HepG2 (cell line): ENCODE data around the gene FILIP1. TPM values are rescaled to one million over a fixed set of nuclear protein-coding genes. Genes with fewer than 3 reads are reported as not detected.

Source experiments
- BRCA1 ChIP-seq: sonication (generic); formaldehyde crosslinking; IDR thresholded peaks from 2 replicates; pipeline ENCODE4 v1.4.0; 2020; ENCODE audit warnings: missing genetic modification reagents
- DPF2 ChIP-seq: sonication (generic); formaldehyde crosslinking; IDR thresholded peaks from 2 replicates; pipeline ENCODE4 v1.4.0; 2020; ENCODE audit warnings: mild to moderate bottlenecking, low read depth, missing genetic modification reagents, borderline replicate concordance
- HBP1 ChIP-seq: IDR thresholded peaks from 2 replicates; pipeline ENCODE4 v1.6.1; 2016; ENCODE audit warnings: low read depth, control low read depth
- KLF12 ChIP-seq: sonication (generic); formaldehyde crosslinking; IDR thresholded peaks from 2 replicates; pipeline ENCODE4 v1.4.0; 2020; ENCODE audit warnings: missing genetic modification reagents, borderline replicate concordance
- KLF6 ChIP-seq: IDR thresholded peaks from 2 replicates; pipeline ENCODE4 v1.8.0; 2016; ENCODE audit warnings: missing biosample characterization, missing genetic modification reagents
- NFYC ChIP-seq: IDR thresholded peaks from 2 replicates; pipeline ENCODE4 v1.6.1; 2016; ENCODE audit warnings: missing genetic modification reagents, missing compliant biosample characterization
- PATZ1 ChIP-seq: sonication (generic); formaldehyde crosslinking; IDR thresholded peaks from 2 replicates; pipeline ENCODE4 v1.4.0; 2020; ENCODE audit warnings: missing genetic modification reagents
- ZBTB10 ChIP-seq: sonication (generic); formaldehyde crosslinking; IDR thresholded peaks from 2 replicates; pipeline ENCODE4 v1.4.0; 2020; ENCODE audit warnings: missing genetic modification reagents, borderline replicate concordance
- ZC3H4 ChIP-seq: sonication (generic); formaldehyde crosslinking; IDR thresholded peaks from 2 replicates; pipeline ENCODE4 v1.4.0; 2020; ENCODE audit warnings: missing genetic modification reagents, borderline replicate concordance
- ZNF142 ChIP-seq: sonication (generic); formaldehyde crosslinking; IDR thresholded peaks from 2 replicates; pipeline ENCODE4 v1.4.0; 2020; ENCODE audit warnings: missing genetic modification reagents
- ZNF143 ChIP-seq: sonication (generic); formaldehyde crosslinking; IDR thresholded peaks from 2 replicates; pipeline ENCODE4 v1.4.0; 2020; ENCODE audit warnings: missing genetic modification reagents
- ZNF354B ChIP-seq: sonication (generic); formaldehyde crosslinking; IDR thresholded peaks from 2 replicates; pipeline ENCODE4 v1.8.0; 2022; ENCODE audit warnings: mild to moderate bottlenecking, missing genetic modification reagents
- ZUFSP ChIP-seq: sonication (generic); formaldehyde crosslinking; IDR thresholded peaks from 2 replicates; pipeline ENCODE4 v1.9.0; 2021; ENCODE audit warnings: missing genetic modification reagents, mild to moderate bottlenecking, borderline replicate concordance
- polyA plus RNA-seq, 8 experiments: library from polyadenylated mRNA; depleted of rRNA in 3 of 8; stranded (reverse) in 7 of 8; unstranded in 1 of 8; fragments of >200 nt; fragmentation: Illumina TruSeq in 4 of 8; extraction: Trizol in 4 of 8; gene quantifications; 2 replicates each; pipeline versions ENCODE4 v1.2.1 to v1.2.3, GENCODE V29; 2011 to 2016; ENCODE audit warnings: low read depth in 4 of 8, missing spikeins in 1 of 8, mixed read lengths in 1 of 8; ENCODE audit not compliant: insufficient read depth in 1 of 8
- total RNA-seq, 5 experiments: library from RNA; depleted of rRNA; stranded (reverse); fragments of >200 nt; fragmentation: Illumina TruSeq; extraction: Trizol; gene quantifications; 2 replicates each; pipeline ENCODE4 v1.2.3, GENCODE V29; 2016; ENCODE audit warnings: low read depth in 1 of 5

The FILIP1 gene
- total and polyA plus RNA-seq, 2 of the 13 experiments (the other 11 are each of a cell fraction or from before 2014, with no cell fraction given): not detected

- TF ChIP-seq ZNF142 (CRISPR knock-in tag): no peak
- TF ChIP-seq HBP1 (CRISPR knock-in tag): no peak
- TF ChIP-seq PATZ1 (CRISPR knock-in tag): peak; percentile 64
- peak; percentile 81 for TF ChIP-seq NFYC (CRISPR knock-in tag)
- 0 out of 2 replicates have a peak, but pooled peaks have one; percentile 53 for TF ChIP-seq ZNF354B (CRISPR knock-in tag)
- no peak for TF ChIP-seq ZNF143 (CRISPR knock-in tag)
- peak; percentile 22; the same call in 1 of the 2 replicates for TF ChIP-seq KLF6 (CRISPR knock-in tag)
- no peak for TF ChIP-seq ZBTB10 (CRISPR knock-in tag)
- no peak for TF ChIP-seq BRCA1 (CRISPR knock-in tag)
- no peak for TF ChIP-seq ZUFSP (CRISPR knock-in tag)
- TF ChIP-seq ZC3H4 (CRISPR knock-in tag): no peak
- TF ChIP-seq DPF2: no peak
- TF ChIP-seq KLF12 (CRISPR knock-in tag): no peak; the same call in 1 of the 2 replicates
These were observed 208.8 kb downstream of the FILIP1 start, which contains the start of gene TMEM30A (continued) for GRCh38 chr6:75284632-75285282.
